Spleen (tissue), 7 donors: ENCODE measurements around the gene CD200.

Experiments used
- CTCF ChIP-seq, 11 experiments: fragments of 200-600 bp in 7 of 11; fragments of 450-650 bp in 4 of 11; sonication (generic) in 4 of 11; IDR thresholded peaks in 8 of 11; conservative IDR thresholded peaks in 3 of 11; 1 replicate in 7 of 11; 2 replicates in 4 of 11; pipeline versions ENCODE4 v1.4.0 to v1.8.0; 2016 to 2021; ENCODE audit warnings: antibody characterized with exemption in 11 of 11, inconsistent platforms in 4 of 11, mild to moderate bottlenecking in 1 of 11
- POLR2A ChIP-seq, 3 donors: fragments of 450-650 bp; IDR thresholded peaks; one replicate each; pipeline ENCODE4 v1.5.1; 2017; ENCODE audit warnings: antibody characterized with exemption in 3 of 3, mild to moderate bottlenecking in 1 of 3
- POLR2AphosphoS5 ChIP-seq, 3 donors: sonication (generic); formaldehyde crosslinking; IDR thresholded peaks; one replicate each; pipeline ENCODE4 v1.5.1; 2017; ENCODE audit warnings: antibody characterized with exemption in 3 of 3
- donor health status: DM: no; HTN: no; CAD: no; lungs with moderate emphysema.
- donor health status: DM: no; HTN: no; CAD: no.
- donor health status: DM: no; HTN: no; CAD: no.

- TF ChIP-seq CTCF (IDR thresholded peaks at IDR 0.05 in 8 of 11, conservative IDR thresholded peaks at IDR 0.05 in 3 of 11), result no peak
- no peak for TF ChIP-seq POLR2AphosphoS5 (IDR thresholded peaks at IDR 0.05)
- no peak for TF ChIP-seq POLR2A (IDR thresholded peaks at IDR 0.05)
These were observed 62.9 kb downstream of the CD200 start for GRCh38 chr3:112395896-112396290.
